DMS153 treated with DMSO at 0.1 percent for 48 hours (cell line): ENCODE measurements around the gene RASA3.
"Not testable (repeated sequence)": the region's sequence is repeated elsewhere in the genome, so short reads cannot be mapped to it uniquely, and the experiment has no call there.

Experiments used
- DNase-seq: peaks from one replicate; lab custom pipeline; 2025; ENCODE audit not compliant: unreplicated experiment; lab: John Stamatoyannopoulos, UW

Gene RASA3

GRCh38 chr13:114024603-114025404 lies 107.6 kb downstream of the RASA3 start:
- no peak for DNase-seq

- no peak for DNase-seq
Observed at GRCh38 chr13:114023716-114024602, 108.5 kb downstream of the RASA3 start.

GRCh38 chr13:114022876-114023275 lies 109.5 kb downstream of the RASA3 start:
- no peak for DNase-seq

GRCh38 chr13:114022309-114022669 lies 110.1 kb downstream of the RASA3 start:
- DNase-seq: no peak

GRCh38 chr13:114021464-114022308 lies 110.7 kb downstream of the RASA3 start:
- DNase-seq: no peak

- DNase-seq: no peak
Observed at GRCh38 chr13:114020750-114021463, 111.5 kb downstream of the RASA3 start.

- not testable (repeated sequence) for DNase-seq
Observed at GRCh38 chr13:114020134-114020533, 112.3 kb downstream of the RASA3 start.

- no peak for DNase-seq
Observed at GRCh38 chr13:114019367-114019766, 113.1 kb downstream of the RASA3 start.

GRCh38 chr13:114018461-114019055 lies 113.9 kb downstream of the RASA3 start:
- no peak for DNase-seq

- no peak for DNase-seq
Observed at GRCh38 chr13:114017966-114018365, 114.5 kb downstream of the RASA3 start.

- DNase-seq: no peak
Observed at GRCh38 chr13:114017028-114017630, 115.3 kb downstream of the RASA3 start.

- DNase-seq: no peak
Observed at GRCh38 chr13:114016321-114017027, 115.9 kb downstream of the RASA3 start.

GRCh38 chr13:114015969-114016295 lies 116.5 kb downstream of the RASA3 start:
- DNase-seq: no peak

- no peak for DNase-seq
Observed at GRCh38 chr13:114015111-114015968, 117.1 kb downstream of the RASA3 start.

GRCh38 chr13:114013952-114014629 lies 118.3 kb downstream of the RASA3 start:
- no peak for DNase-seq

GRCh38 chr13:114013336-114013735 lies 119.1 kb downstream of the RASA3 start:
- no peak for DNase-seq

GRCh38 chr13:114012921-114013320 lies 119.5 kb downstream of the RASA3 start:
- DNase-seq: no peak

- DNase-seq: no peak
Observed at GRCh38 chr13:114012141-114012540, 120.3 kb downstream of the RASA3 start.
